GM18868 (cell line): ENCODE results near the gene RHBDF2.

ENCODE experiments used
- ATAC-seq: cut with Tn5 transposase; IDR thresholded peaks from one replicate; pipeline ENCODE4 v1.9.1; 2021; ENCODE audit warnings: mild to moderate bottlenecking, moderate library complexity; ENCODE audit not compliant: unreplicated experiment

Gene RHBDF2

GRCh38 chr17:76484228-76484725 lies 16.9 kb downstream of the RHBDF2 start:
- no peak for ATAC-seq

GRCh38 chr17:76481071-76481655 lies 20.1 kb downstream of the RHBDF2 start:
- peak; percentile 60 for ATAC-seq

GRCh38 chr17:76480632-76481031 lies 20.6 kb downstream of the RHBDF2 start:
- no peak for ATAC-seq

- no peak for ATAC-seq
Observed at GRCh38 chr17:76479515-76480060, 21.6 kb downstream of the RHBDF2 start.

- ATAC-seq: no peak
Observed at GRCh38 chr17:76478730-76479514, 22.3 kb downstream of the RHBDF2 start.

- no peak for ATAC-seq
Observed at GRCh38 chr17:76478097-76478496, 23.1 kb downstream of the RHBDF2 start.

- ATAC-seq: no peak
Observed at GRCh38 chr17:76477576-76477975, 23.6 kb downstream of the RHBDF2 start.

GRCh38 chr17:76476736-76477135 lies 24.5 kb downstream of the RHBDF2 start:
- no peak for ATAC-seq

GRCh38 chr17:76475302-76475701 lies 25.9 kb downstream of the RHBDF2 start:
- ATAC-seq: no peak

- ATAC-seq: no peak
Observed at GRCh38 chr17:76474894-76475293, 26.3 kb downstream of the RHBDF2 start.

GRCh38 chr17:76474238-76474637 lies 27.0 kb downstream of the RHBDF2 start:
- ATAC-seq: no peak

GRCh38 chr17:76473541-76473985 lies 27.7 kb downstream of the RHBDF2 start:
- no peak for ATAC-seq

GRCh38 chr17:76472726-76473125 lies 28.5 kb downstream of the RHBDF2 start:
- ATAC-seq: no peak

GRCh38 chr17:76472258-76472645 lies 29.0 kb downstream of the RHBDF2 start:
- ATAC-seq: no peak

GRCh38 chr17:76471498-76472257 lies 29.5 kb downstream of the RHBDF2 start:
- ATAC-seq: no peak

- ATAC-seq: no peak
Observed at GRCh38 chr17:76469991-76470739, 31.1 kb downstream of the RHBDF2 start.

GRCh38 chr17:76469076-76469990 lies 31.9 kb downstream of the RHBDF2 start:
- ATAC-seq: no peak

- no peak for ATAC-seq
Observed at GRCh38 chr17:76468634-76469010, 32.6 kb downstream of the RHBDF2 start.

- ATAC-seq: no peak
Observed at GRCh38 chr17:76467809-76468633, 33.2 kb downstream of the RHBDF2 start.
